ENCODE data around the gene FUT7. TPM values are rescaled to one million over a fixed set of nuclear protein-coding genes. Genes with fewer than 3 reads are reported as not detected.

The FUT7 gene
- total and polyA plus RNA-seq, 2 donors from 2014 or later = 0.60 TPM; not detected in 1

GRCh38 chr9:137011156-137011555 is 20.7 kb downstream of the FUT7 start:
- no peaks in the 10 kb centered on the region for H3K36me3 ChIP-seq (ENCODE audit: control insufficient read depth in 2 of 3, insufficient read depth in 3 of 3, low read length in 3 of 3)

GRCh38 chr9:137009938-137010732 is 21.8 kb downstream of the FUT7 start:
- H3K9ac ChIP-seq (ENCODE audit: low read length in 3 of 3) = no peak overlapping the region
- H3K27me3 ChIP-seq (ENCODE audit: control insufficient read depth, insufficient read depth, low read length) = no peaks in the 10 kb centered on the region
- peaks cover 0 to 4% (median 0%) of the 10 kb centered on the region in 3 donors for H3K4me1 ChIP-seq (ENCODE audit: control insufficient read depth in 2 of 3, insufficient read depth in 2 of 3, low read depth in 1 of 3, low read length in 3 of 3)
- DNase-seq (no peak), FAIRE-seq (no peak)
- H3K36me3 ChIP-seq (ENCODE audit: control insufficient read depth in 2 of 3, insufficient read depth in 3 of 3, low read length in 3 of 3) = no peaks in the 10 kb centered on the region
- H3K9me3 ChIP-seq (ENCODE audit: control insufficient read depth in 2 of 3, insufficient read depth in 1 of 3, low read length in 3 of 3) = no peaks in the 10 kb centered on the region
- intact Hi-C loops (cut with DNase I) = no loop called here
- no peak overlapping the region for H3K4me3 ChIP-seq (ENCODE audit: low read length in 3 of 3)
- H3K27ac ChIP-seq (ENCODE audit: low read depth in 2 of 2, low read length in 2 of 2) = no peak overlapping the region
- no peak for TF ChIP-seq CTCF (IDR thresholded peaks at IDR 0.05; ENCODE audit: borderline replicate concordance, extremely low read depth, insufficient read depth)

More at GRCh38 chr9:137011156-137011555, 20.7 kb downstream of the FUT7 start:
- Histone ChIP-seq H3K9me3 (ENCODE audit: control insufficient read depth in 2 of 3, insufficient read depth in 1 of 3, low read length in 3 of 3) (no peaks in the 10 kb centered on the region), H3K4me1 (ENCODE audit: control insufficient read depth in 2 of 3, insufficient read depth in 2 of 3, low read depth in 1 of 3, low read length in 3 of 3) (peaks cover 0 to 4% (median 0%) of the 10 kb centered on the region in 3 donors), H3K27ac (ENCODE audit: low read depth in 2 of 2, low read length in 2 of 2) (no peak overlapping the region), H3K27me3 (ENCODE audit: control insufficient read depth, insufficient read depth, low read length) (no peaks in the 10 kb centered on the region), H3K4me3 (ENCODE audit: low read length in 3 of 3) (no peak overlapping the region), H3K9ac (ENCODE audit: low read length in 3 of 3) (no peak overlapping the region)
- no peak for TF ChIP-seq CTCF (IDR thresholded peaks at IDR 0.05; ENCODE audit: borderline replicate concordance, extremely low read depth, insufficient read depth)
- FAIRE-seq = no peak
- DNase-seq = no peak
- intact Hi-C loops (cut with DNase I) = no loop called here

GRCh38 chr9:137009217-137009616 is 22.7 kb downstream of the FUT7 start:
- no peaks in the 10 kb centered on the region for H3K36me3 ChIP-seq (ENCODE audit: control insufficient read depth in 2 of 3, insufficient read depth in 3 of 3, low read length in 3 of 3)
- no peaks in the 10 kb centered on the region for H3K9me3 ChIP-seq (ENCODE audit: control insufficient read depth in 2 of 3, insufficient read depth in 1 of 3, low read length in 3 of 3)
- H3K9ac ChIP-seq (ENCODE audit: low read length in 3 of 3) = no peak overlapping the region
- H3K4me1 ChIP-seq (ENCODE audit: control insufficient read depth in 2 of 3, insufficient read depth in 2 of 3, low read depth in 1 of 3, low read length in 3 of 3) = peaks cover 0 to 4% (median 0%) of the 10 kb centered on the region in 3 donors
- no peak overlapping the region for H3K4me3 ChIP-seq (ENCODE audit: low read length in 3 of 3)
- FAIRE-seq (no peak), DNase-seq (no peak)
- TF ChIP-seq CTCF (IDR thresholded peaks at IDR 0.05; ENCODE audit: borderline replicate concordance, extremely low read depth, insufficient read depth) = no peak
- no peak overlapping the region for H3K27ac ChIP-seq (ENCODE audit: low read depth in 2 of 2, low read length in 2 of 2)
- no peaks in the 10 kb centered on the region for H3K27me3 ChIP-seq (ENCODE audit: control insufficient read depth, insufficient read depth, low read length)
- intact Hi-C loops (cut with DNase I) = no loop called here
